NOMO-1 (cell line): Measurements from ENCODE around the gene WASF3.

Source experiments
- DNase-seq, 2 experiments: peaks; one replicate each; lab custom pipeline; 2025; ENCODE audit not compliant: unreplicated experiment in 2 of 2; lab: John Stamatoyannopoulos, UW

WASF3 gene

DNA sequence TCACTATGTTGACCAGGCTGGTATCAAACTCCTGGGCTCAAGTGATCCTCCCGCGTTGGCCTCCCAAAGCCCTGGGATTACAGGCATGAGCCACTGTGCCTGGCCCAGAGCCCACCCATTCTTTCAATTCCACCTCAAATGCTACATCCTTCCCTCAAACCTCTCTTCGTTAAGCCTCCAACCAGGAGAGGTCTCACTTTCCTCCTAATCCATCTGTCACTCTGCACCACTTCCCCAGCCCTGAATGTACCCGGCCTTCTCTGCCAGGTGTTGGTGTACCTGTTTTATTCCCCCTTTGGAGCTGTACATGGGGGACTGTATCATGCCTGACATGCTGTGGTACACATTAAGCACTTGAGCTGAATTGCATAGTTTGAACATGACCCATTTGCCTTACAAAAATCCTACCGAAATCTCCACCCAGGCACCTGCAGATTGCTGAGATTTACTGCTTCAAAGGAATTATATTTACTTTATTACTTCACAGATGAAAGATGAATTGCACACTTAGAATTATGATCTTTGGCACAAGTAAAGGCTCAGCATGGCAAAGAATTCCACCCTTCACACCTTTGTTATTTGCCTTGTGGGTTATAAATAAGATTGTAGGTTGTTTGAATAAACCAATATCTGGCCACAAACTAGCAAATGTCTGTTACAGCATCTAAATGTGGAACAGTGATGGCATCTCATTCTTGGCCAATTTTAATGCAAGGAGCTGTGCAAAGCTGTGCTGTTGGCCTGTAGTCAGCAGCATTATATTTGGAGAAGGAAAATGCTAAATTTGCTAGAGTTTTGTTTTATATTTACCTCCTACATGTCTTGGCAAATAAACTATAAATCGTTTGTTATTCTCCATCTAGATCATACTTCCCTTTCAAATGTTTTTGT is 15.6 kb upstream of the WASF3 start:
- no peak for DNase-seq

DNA sequence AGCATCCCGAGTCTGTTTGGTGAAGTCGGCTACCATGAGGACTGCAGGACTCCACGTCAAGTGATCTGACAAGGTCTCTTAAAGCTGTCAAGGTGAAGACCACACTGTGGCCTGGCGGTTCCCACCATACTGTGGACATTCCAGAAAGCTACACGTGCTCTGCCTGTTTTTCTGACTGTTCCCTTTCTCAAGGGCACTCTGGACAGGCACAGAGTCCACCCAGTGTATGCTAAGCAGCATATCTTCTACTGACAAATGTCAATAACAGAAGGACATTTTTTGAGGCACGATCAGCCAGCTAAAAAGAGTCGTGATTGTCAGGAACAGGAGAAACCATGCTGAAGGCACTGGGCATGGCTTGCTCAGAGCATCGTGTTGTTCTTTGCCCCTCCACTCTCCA is 12.8 kb upstream of the WASF3 start:
- no peak for DNase-seq

DNA sequence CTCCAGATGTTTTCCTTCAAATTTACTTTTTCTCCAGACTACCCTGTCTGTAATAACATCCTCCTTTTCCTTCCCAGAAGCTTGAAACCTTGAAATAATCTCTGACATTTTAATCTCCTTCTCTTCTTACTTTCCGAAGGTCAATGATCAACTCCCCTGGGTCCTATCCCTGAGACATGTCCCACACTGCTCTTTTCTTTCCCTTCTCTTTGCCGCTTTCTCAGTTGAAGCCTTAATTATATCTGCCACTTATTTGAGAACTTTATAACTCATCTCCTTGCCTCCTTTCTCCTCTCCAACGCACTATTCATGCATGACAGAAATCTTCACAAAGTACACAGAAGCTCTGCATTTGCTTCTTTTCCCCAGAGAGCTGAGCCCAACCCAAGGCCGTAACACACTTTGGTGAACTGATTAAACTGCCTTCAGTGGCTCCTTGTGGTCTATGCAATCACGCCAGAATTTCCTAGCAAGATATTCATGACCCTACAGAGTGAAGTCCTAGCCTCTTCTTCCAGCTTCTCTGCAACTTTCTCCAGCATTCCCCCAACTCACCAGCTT is 9.2 kb upstream of the WASF3 start:
- no peak for DNase-seq

DNA sequence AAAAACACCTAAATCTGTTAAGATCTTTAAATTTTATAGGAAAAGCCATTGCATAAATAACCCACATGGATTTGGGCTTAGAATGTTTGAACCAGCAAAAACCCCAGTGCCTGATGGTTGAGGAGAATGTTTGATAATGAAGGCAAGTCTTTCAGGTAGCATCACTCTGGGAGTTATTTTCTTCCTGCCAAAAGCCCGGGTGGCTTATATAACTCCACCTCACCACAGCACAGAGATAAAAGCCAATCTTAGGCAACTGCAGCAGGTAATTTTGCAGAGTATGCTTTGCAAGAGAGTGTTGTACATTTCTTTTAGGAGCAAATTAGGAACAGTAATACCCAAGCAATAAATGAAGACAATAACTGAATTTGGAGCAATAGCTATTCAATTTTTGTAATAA is 7.8 kb upstream of the WASF3 start:
- DNase-seq: no peak

DNA sequence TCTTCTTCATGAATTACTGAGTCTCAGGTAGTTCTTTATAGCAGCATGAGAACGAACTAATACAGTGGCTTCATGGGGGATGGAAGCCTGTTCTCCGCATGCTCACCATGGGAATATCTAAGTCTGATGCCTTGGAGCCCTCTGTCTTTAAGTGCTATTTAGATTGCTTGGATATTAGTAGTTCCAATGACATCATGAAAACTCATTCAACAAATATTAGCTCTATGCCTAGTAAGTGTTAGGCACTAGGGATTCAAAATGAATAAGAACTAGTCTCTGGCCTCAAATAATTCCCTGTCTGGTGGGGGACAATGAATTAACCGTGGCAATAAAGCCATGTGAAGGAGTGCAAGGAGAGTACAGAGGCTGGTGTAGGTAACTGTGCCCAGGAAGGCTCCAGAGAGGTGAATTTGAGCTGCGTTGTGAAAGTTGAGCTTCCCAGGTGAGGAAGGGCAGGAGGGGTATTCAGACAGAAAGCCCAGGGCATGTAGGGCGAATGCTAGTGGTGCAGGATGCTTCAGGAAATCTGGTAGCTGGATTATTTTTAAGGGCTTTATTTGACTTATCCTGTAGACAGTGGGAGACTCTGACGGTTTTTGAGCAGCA is 6.1 kb upstream of the WASF3 start:
- DNase-seq: no peak

DNA sequence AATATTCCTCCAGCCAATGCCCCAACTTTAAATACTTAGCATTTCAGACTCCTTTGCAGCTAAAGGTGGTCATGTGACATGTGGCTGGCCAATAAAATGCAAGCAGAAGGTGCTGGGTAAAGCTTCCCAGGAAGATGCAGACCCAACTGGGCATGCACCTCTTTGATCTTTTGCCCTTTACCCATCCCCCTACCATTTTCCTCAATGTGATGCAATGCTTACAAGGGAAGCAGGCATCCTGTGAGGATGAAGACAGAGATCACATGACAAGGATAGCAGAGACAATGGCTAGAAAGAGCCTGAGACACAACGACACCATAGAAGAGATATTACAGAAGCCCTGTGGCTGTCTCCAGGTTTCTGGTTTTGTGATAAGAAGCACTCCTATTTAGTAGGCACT is 2.1 kb upstream of the WASF3 start:
- no peak for DNase-seq

DNA sequence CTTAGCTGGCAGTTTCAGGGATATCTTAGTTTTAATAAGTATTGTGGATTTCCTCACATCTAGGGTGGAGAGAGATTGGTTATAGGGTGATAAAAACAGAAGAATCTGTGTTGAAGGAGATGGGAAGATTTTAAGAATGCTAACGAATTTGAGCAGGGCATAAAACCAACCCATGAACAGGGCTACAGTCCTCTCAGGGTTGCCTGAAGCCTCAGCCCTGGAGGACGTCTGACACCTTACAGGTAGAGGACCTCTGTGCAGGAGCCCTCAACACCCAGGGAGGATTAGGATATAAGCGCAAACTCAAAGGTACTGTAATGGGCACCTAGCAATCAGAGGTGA is 461 bp upstream of the WASF3 start:
- no peak for DNase-seq

DNA sequence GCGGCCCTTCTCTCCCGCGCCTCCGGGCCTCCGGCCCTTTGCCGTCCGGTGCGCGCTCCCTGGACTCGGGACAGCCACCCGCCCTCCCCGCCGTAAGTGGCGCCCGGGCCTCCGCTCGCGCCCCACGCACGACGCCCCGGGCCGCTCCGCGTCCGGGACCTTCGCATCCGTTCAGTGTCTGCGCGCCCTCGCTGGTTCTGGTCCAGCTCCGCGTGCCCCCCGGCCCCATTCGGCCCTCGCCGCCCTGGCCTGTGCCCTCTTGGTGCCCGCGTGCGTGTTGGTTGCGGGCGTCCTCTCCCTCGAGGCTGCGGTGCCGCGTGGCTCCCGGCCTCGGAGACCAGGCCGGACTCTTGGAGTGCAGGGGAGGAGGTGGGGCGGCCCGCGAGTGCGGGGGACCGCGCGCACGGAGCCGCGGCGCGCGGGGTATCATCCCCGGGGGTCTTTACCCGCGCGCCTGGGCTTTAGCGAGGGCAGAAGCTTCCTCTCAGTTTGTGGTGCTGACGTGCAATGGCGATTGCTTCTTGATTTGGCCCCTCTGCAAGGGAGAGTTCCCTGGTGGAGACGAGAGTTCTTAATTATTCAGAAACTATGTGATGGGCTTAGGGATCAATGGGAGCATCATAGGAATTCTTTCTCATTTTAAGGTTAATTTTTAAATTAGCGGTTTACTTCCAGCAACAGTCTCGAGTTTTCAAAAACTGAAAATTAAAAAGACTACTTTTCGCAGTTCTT is 757 bp downstream of the WASF3 start:
- DNase-seq: no peak

DNA sequence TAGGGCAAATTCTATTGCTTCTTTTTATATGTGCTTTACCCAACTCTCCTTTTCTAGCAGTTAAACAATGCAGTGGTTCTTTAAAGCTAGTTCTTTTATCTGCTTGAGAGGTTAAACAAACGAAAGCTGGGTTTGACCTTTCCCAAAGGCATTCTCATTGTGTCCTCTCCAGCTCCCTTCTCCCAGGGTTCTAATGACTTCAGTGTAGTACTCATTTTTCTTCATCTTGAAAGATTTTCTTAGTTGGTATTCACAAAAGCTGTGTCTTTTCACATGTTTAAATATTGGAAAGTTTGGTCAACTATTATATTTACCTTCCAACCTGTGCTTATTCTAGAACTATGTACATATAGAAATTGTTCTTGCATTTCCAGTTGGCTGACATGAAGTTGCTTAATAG is 1.5 kb downstream of the WASF3 start:
- DNase-seq: no peak

DNA sequence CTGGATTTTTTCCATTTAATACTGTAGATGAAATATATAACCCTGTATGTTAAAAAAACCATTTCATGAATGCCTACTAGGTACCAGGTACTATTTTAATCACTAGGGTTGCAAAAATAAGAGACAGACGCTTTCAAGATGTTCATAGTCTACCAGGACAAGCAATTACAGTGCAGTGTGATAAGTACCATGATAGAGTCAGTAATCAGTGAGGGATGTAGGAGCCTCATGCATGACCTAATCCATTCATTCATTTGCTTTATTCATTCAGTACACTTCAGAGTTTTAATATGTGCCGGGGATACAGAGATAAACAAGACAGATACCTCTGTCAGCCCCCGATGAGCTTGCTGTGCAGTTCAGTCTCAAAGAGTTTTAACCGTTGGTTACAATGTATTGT is 3.0 kb downstream of the WASF3 start:
- no peak for DNase-seq

DNA sequence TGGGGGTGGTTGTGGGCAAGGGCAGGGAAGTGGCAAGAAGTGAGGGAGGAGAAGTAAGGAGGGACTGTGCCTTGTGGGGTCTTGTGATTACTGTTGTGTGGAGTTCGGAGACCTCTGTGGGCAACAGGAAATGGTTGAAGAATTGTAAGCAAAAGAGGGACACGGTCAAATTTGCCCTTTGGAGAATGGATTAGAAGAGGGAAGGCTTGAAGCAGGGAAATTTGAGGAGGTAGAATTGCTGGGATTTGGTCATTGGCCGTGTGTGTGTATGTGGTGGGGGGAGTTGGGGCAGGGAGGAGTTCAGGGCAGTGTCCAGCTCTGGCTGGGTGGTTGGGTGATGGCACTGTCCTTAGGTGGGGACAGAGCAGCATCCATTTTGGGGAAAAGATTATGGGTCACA is 3.6 kb downstream of the WASF3 start:
- DNase-seq: no peak

DNA sequence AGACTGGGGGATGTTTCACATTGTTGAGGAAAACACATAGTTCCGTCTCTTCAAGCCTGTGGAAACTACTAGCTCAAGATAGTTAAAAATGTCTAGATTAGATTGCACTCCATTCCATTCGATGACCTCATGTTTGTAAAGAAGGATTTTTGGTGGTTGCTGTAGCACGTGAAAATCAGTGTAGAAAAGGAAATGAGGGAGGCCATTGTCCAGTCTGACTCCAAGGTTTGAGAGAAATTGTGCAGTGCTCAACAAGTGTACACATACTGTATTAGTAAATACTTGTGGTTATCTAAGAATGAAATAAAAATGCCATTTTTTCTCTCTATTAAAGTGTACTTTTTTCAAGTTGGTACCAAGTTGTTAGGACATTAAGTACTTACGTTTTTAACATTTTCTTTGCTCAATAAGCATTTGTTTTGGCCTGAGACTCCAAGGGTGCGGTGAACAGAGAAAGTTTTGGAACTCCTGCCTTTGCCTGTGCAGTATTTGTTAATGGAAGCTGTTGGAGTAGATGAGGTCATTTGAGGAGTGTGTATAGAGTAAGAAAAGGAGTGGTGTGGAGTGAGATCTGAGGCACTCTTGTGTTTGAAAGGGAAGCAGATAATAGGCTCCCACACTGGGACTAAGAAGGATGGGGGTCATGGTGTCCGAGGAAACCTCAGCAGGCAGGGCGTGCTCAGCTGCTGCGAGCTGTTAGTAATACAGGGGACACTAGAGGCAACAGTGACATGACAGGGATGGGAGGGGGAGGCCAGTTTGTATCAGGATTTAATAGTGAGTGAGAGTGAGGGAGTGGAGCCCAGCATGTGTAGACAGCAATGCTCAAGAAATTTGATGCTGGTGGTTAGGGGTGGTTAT is 4.4 kb downstream of the WASF3 start:
- no peak for DNase-seq

DNA sequence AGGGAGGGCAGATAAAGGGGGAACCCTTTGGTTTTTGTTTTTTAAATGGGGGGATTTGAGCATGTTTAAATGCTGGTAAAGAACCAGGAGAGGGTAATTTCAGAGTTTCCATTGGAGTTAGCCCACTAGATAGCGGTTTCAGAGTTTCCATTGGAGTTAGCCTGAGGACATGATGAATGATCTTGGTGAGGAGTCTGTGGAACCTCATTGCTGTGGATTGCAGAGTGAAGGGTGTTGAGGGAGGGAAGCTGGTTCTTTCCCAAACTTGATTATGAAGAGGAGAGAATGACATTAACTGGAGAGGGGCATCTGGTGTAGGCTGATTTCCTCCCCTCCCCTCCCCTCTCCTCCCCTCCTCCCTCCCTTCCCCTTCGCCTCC is 5.0 kb downstream of the WASF3 start:
- no peak for DNase-seq

DNA sequence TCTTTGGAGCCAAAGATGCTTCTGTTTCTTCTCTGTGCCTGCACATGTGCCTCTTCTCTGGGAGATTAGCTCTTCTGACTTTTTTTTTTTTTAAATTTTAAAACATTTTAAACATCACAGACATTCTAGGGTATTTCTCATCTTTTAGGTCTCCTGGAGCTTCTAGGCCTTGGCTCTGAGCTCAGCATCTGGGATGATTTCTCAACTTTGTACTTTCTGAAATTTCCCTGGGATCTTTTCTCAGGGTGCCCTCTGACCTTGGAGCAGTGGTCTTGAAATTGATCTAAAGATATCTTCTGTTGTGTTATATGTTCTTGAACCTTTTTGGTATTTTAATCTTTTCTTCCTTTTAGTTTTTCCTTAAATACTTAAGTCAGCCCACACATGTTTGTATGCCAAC is 6.2 kb downstream of the WASF3 start:
- no peak for DNase-seq

DNA sequence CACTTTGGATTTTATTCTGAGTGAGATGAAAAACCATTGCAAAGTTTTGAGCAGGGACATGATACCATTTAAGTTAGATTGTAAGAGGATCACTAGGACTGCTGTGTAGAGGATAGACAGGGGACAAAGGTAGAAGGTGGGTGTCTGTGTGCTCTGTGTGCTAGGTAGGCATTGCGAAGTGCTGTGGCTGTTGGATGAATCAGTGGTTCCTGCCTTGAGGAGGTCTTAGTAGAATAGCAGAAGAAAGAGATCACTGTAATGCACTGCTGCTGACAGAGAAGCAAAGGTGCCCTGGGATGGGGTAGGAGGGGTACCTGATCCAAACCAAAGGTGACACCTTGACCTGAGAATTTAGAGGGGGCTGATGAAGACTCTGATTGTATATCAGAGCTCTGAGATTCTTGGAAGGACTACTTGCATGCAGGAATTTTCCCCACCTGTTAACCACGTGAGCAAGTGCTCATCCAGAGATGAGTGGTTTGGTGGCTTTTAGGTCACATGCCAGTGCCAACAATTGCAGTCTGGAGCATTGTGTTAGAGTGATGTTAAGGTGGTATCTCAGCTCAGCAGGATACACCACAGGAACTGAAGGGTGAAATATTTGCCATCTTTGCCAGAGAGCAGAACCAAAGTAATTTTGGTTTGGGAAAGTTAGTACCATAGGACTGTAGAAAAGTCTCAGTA is 10.8 kb downstream of the WASF3 start:
- DNase-seq: no peak

DNA sequence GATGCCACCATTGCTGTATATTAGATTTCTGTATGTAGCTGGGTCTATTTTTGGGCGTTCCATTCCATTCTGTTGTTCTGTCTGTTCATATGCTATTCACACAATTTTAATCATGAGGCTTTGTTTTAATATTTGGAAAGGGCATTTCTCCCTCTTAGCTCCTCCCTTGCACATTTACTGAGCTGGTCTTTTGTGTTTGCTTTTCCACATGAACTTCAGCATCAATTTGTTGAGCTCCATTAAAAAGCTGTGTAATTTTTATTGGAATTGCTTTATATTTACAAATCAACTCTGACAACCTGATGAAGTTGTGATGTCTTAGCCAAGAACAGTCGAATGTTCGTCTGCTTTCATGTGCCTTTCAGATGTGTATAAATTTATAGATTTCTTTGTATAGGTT is 14.0 kb downstream of the WASF3 start:
- DNase-seq: no peak

DNA sequence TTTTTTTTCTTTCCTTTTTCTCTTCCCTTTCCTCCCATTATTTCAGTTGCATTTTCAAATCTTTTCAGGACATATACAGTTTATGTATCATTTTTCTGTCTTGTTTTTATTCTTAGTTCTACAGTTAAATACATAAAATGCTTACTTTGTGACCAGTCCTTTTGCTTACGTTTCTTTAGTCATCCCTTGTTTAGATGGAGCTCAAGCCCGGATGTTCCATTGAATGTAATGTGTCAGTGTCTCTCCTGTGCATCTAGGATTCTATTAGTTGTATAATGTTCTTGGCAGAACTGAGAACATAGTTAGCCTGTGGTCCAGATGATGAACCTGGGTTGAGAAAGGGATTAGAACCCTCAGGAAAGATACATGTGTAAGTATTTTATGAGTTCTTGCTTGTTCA is 17.8 kb downstream of the WASF3 start:
- no peak for DNase-seq

DNA sequence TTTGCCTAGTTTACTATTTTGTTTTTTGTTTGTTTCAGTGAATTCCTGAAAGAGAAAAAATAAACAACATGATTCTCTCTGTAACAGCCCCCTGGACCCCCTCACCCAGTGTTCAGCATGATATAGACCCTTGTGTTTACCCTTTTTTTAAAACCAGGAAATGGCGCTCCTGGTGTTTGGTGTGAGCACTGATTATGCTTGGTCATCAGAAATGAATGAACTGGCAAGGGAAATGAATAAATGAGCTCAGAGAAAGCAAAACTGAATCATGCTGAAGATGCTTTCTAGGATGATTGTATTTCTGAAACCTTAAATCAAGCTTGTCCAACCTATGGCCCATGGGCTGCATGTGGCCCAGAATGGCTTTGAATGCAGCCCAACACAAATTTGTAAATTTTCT is 22.1 kb downstream of the WASF3 start:
- no peak for DNase-seq

DNA sequence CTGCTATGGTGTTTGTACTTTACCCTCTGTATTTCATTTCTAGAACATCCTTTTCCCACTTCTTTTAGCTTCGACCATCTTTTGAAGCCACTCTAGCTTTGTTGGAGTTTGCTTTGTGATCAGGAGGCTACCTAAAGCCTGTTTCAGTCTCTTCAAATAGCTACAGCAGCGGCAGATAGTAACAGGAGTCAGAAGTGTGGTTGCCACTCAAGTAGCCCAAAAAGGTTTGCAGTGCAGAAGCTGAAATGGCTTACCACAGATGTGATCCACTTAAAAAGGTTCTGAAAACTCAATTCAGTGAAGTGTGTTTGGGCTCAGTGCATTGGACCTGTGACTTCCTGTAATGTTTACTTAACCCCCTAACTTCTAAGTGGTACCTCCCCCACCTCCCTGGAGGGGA is 26.2 kb downstream of the WASF3 start:
- DNase-seq: no peak

DNA sequence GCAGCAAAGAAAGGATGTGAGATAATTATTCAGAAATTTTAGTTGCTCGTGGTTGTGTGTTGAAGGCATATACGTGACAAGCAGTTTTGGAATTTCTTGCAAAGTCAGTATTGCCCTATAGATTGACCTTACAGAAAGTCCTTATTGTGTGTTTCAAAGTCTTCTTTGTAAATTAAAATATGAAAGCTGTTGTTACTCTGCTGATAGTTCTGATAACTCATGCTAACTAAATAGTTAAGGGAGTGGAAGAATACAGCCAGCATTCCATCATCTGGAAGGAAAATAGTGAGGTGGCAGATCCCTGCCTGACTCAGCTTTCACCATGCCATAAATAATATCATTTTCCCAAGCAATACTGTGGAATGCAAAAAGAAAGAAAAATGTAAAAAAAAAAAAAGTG is 27.2 kb downstream of the WASF3 start:
- DNase-seq: no peak
